Anterior cingulate cortex (tissue), 58 donors: ENCODE data around the gene CLMN.

Experiments used
- DNase-seq, 58 donors: peaks; one replicate each; lab custom pipeline; 2025; lab: John Stamatoyannopoulos, UW

The CLMN gene

DNA sequence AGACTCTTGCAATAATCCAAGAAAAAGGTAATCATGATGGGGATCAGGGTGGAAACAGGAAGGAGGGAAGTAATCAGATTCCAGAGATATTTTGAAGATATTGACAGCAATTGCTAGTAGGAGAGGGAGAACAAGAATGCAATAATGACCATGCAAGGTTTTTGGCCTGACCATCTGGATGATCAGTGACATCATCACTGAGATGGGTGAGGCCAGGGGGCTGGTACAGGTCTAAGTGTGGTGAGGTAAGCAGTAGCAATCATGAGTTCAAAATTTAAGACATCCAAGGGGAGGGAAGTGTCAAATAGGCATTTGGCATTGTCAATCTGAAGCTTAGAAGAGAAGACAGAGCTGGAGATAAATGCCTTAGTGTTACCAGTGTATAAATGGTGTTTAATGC, 24.8 kb upstream of the CLMN start:
- no peak for DNase-seq

DNA sequence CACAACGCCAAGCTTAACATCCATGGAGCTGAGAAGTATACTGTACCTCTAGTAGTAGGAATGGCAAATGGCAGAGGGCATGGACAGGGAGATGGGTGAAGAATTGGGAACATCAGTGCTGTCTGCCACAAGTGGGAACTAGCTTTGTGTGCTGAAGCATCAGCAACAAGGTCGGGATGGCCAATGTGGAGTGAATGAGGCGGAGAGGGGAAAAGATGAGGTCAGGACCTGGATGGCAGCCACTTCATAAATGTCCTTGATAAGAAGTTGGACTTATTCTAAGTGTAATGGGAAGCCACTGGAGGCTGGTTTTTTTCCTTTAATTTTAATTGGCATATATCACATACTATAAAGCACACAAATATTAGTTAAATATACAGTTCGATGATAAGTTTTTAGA, 21.9 kb upstream of the CLMN start:
- DNase-seq, result no peak

DNA sequence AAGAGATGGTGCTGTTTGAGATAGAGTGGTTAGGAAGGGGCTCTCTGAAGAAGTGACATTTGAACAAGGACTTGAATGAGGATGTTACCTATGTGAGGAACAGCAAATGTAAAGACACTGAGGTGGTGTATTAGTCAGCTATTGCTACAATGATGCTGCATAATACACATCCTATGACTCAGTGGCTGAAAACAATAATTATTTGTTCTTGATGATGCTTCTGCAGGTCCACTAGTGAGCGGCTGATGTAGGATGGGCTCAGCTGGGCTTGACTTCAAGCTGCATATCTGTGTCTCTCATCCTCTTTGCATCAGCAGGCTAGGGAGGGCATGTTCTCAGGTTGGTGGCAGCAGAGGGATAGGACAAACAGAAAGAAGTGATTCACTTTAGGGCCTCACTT, 21.4 kb upstream of the CLMN start:
- DNase-seq, result no peak

DNA sequence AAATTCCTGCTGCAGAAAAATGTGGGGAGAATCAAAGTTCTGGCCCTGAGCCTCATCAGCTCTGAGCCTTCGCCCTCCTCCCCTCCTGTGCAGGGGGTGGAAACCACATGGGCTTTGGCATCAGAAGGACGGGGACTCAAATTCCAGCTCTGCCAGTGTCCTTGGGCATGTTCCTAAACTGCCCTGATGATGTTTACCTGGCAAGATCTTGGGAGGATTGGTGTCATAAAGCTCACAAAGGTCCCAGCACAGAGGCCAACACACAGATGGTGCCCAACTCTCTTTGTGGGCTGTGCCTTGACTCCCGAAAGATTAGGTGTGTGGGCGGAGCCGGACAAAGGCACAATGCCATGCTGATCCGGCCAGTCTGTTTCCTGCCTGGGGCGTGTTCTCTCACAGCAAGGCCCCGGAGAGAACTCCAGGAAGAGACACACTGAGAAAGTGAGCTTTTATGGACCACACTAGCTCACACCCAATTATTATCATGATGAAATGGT, 20.5 kb upstream of the CLMN start:
- DNase-seq, result no peak

DNA sequence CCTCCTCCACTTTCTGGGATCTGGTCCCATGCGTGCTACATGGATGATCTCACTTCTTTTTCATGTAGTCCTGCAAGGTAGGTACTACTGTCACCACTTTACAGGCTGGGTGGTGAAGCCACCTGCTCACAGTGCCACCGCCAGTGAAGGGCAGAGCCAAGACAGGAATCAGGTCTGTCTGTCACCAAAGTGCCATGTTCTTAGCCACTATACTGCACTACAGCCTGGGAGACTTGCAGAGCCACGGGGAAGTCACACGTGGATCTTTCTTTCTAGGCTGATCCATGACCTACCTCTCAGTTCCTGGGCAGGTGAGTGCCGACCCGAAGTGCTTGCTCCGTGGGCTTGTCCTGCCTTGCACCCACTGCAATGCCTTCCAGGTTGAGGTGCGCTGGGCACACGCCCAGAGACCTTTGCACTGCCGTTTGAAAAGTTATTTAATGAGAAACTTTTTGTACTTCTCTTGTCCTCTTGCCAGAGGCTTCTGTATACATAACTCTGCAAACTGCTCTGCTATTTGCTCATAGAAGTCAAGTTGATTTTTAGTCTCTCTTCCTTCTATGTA, 19.7 kb upstream of the CLMN start:
- DNase-seq, result no peak

DNA sequence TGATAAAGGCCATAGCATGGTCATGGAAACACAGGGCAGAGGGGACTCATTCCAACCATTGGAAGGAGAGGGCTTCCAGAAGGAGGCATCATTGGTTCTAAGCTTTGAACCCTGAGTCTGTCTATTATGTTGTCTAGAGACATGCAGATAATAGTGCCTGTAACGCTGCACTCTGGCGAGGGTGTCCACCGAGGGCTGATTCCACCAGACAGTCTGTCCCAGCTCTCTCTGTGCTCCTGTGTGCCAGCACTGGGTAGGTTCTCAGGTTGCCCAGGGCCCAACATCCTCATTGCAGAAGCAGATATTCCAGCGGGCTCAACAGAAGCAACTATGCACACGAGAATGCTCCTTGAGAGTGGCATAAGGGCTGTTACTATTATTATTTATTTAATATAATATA, 18.7 kb upstream of the CLMN start:
- no peak for DNase-seq

DNA sequence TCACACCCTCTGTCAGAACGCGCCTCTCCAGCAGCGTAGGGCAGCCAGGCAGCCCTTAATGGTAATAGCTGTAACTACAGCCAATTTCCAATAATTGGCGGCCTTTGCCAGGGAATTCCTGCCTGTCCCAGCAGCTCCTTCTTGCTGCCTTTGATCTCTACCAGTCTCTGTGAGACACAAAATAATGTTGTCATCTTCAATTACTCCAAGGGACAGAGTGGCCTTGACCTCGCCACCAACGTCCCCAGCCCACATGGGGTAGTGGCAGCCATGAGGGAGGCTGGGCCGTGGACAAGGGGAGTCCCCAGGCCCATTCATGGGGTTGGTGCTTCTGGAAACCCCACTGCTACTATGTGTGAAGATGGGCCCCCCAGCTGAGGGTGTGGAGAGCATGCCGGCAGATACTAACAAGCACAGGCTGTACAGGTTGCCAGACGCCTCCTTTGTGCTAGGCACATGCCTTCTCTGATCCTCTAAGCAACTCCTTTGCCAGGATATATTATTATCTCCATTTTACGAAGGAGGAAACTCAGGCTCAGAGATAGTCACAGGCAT, 17.4 kb upstream of the CLMN start:
- DNase-seq, result no peak

DNA sequence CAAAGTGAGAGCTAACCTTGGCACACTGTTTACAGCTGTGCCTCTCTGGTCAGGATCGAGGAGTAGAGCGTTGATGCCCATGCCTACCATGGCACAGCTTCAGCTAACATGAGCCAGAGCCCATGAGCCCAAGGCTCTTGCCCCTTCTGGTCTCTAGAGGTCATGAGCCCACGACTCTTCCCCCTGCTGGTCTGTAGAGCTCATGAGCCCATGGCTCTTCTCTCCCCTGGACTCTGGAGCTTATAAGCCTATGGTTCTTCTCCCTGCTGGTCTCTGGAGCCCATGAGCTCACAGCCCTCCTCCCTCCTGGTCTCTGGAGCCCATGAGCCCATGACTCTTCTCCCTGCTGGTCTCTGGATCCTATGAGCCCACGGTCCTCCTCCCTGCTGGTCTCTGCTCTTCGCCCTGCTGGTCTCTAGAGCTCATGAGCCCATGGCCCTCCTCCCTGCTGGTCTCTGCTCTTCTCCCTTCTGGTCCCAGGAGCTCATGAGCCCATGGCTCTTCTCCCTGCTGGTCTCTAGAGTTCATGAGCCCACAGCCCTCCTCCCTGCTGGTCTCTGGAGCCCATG, 16.6 kb upstream of the CLMN start:
- DNase-seq, result no peak

DNA sequence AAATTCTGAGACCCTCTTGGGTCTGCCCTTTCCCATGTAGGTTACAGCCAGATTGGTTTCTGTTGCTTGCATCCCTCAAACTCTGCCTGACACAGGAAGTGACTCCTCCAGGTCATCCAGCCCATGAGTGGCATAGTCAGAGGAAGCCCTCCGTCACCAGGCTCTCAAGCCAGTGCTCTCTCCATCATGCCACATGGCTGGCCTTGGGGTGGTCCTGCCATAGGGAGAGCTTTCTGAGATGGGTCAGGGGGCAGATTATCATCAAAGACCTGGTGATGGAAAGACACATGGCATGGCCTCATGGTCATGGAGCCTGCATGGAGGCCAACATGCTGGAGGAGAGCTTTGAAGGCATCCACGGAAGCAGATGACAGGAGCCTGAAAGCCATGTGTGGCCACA, 15.4 kb upstream of the CLMN start:
- DNase-seq, result no peak

DNA sequence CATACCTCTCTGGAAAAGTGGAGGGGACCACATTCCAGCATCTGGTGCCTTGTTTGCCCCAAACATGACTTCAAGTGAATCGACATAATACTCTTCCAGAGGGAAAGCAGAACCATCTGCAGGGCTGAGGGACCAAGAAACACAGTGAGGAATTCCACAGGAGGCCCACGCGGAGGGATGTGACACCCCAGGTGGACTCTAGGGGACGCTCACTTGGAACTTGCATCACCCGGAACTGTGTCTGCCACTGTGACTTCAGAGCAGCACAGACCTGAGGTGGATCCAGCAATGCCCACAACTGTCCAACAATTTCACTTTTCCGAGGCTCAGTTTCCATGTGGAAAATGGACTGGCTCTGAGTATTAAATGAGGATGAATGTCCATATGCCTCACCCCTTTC, 14.3 kb upstream of the CLMN start:
- DNase-seq, result no peak

DNA sequence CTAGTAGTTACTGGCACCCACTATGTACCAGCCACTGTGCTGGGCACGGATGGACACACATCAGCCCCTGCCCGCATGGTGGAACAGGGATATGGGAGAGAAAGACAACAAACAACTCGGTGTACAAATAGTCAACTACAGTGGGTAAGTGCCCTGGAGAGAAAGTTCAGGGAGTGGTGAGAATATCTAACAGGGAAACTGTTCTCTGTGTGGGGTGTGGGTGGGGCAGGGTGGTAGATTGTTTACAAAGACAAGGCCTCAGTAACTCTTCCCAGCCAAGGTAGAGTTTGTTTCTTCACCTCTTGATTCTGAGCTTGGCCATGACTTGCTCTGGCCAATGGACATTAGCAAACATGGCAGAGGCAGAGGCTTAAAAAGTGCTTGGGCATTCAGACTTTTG, 12.9 kb upstream of the CLMN start:
- no peak for DNase-seq

DNA sequence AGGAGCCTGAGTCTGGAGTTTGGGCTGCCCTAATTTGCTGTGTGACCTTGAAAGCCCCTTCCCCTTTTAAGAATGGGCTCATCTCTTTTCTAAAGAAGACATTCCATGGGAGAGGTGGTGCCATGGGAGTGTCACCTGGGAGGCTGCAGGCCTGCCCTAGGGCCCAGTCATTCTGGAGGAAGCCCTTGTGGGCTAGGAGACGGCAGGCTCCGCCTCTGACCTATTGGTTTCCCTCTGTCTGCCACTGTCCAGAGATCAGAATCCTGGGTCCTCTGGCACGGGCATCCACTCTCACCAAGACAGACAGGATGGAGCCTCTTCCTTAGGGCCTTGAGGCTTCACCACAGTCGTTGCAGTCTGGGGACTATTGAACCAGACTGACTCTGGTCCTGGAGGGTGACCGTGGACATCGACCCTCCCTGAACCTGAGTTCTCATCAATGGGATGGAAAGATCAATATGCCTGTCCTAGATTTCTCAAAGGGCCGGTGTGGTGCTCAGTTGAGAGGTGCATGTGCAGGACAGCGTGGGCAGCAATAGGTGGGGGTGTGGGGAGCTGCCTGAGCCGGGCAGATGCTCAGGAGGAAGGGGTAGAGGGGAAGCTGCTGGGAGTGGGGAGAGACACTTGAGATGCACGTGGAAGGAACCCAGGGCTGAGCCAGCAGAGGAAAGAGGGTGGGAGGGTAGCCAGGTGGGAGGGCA, 12.2 kb upstream of the CLMN start:
- DNase-seq, result no peak

DNA sequence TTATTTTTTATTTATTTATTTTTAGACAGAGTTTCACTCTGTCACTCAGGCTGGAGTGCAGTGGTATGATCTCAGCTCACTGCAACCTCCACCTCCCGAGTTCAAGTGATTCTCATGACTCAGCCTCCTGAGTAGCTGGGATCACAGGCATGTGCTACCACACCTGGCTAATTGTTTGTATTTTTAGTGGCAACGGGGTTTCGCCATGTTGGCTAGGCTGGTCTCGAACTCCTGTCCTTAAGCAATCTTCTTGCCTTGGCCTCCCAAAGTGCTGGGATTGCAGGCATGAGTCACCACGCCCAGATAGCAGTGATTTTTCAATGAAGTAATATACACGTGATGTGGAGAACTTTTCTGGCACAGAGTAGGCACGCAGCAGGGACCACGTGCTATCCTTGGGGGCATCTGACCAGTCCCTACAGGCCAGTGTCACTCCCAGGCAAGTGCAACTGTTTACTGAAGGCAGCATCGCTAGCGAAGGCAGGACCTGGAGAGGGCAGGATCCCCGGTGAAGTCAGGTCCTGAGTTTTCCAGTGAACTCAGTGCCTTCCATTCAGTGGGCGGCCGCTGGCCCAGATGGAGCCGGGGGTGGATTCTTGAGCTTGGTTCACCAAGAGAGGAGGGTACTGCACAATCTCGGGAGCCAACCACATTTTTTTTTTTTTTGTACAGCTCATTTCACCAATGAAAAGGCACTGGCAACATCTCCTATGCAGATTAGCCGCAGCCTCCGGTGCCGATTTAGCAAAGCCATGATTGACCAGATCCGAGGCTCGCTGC, 11.1 kb upstream of the CLMN start:
- peak in 16 of 58 donors; percentile 6 to 65 (median 46) for DNase-seq

DNA sequence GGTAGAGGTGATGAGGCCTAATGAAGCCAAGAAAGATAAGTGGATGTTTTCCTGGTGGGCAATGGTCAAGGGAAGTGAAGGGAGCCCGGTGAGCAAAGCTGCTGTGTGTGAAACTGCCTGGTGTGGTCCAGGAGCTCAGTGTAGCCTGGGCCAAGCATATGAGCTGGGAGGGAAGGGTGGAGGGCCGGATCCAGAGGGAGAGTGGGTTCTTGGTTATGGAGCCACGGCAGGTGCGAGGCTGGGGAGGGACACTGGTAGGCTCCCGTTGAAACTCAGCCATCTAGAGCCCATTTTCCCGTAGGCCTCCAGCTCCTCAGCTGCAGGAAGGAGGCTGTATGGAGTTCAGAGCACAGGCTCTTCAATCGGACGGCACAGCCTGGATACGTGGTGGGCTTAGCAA, 10.2 kb upstream of the CLMN start:
- DNase-seq, result no peak

DNA sequence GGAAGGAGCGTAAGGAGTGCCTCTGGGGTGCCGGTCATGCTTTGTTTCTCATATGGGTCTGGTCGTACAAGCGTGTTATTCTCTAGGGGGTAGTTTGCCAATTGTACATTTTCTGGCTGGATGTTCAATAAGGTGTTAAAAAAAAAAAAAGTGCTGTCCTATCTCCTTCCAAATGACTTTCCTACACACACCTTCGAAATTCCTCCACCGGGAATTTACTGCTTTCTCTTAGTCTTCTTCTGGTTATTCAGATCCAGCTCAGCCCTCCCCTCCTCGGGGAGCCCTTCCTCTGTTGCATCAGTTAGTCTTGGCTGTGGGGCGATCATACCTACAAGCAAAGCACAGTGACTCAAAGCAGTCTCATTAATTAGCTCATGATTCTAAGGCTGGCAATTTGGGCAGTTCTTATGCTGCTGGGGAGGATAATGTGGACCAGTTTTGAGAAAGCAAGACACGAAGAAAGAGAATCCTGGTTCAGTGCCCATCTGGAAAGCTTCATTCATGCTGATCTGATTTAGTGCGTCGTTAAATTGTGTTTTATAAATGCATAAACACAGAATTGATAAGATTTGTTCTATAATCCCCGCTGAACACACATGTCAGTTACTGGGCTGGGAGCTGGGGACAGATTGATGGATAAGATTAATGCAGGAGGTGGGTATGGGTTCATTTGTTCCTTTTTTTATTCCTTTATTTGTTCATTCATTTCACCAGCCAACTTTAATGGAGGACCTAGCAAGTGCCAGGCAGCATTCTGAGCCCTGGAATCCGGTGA, 9.2 kb upstream of the CLMN start:
- no peak for DNase-seq

DNA sequence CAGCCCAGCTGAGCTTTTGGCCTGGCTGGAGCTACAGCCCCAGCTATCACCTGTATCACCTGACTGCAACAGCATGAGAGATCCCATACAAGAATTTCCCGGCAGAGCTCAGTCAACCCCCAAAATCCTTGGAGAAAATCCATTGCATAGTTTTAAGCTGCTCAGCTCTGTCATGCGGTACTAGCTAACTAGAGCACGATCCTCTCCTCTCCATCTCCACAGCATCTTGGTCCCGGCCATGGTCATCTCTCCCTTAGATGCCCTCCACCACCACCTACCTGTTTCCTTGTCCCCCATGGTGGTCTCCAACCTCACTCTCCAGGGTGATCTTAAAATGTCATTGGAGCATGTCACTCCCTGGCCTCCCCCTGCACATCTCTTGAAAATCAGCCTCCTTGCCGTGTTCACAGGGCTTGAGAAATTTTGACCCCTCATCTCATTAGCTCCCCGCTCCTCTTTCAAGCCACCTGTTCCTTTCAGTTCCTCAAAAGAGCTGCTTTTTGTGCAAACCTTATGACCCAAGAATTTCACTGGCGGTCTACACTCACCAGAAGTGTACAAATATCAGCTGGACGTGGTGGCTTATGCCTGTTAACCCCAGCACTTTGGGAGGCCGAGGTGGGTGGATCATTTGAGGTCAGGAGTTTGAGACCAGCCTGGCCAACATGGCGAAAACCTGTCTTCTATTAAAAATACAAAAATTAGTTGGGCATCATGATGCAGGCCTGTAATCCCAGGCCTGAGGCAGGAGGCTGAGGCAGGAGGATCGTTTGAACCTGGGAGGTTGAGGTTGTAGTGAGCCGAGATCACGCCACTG, 8.1 kb upstream of the CLMN start:
- DNase-seq, result no peak

DNA sequence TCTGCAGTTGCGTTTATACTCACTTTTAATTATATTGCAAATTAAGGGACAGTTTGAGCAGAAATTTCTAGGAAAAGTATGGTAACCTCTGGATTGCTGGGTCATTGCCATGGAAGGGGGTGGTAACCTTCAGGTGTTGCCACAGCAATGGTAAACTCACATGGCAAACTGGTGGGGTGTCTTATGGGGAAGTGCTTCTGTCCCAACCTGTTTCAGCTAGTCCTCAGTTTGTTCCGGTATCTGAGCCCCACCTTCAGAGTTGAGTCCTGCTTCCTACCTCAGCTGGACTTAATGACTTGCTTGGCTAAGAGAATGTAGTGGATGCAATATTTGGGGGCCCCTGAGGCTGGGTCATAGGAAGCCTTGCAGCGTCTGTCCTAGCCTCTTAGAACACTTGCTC, 7.3 kb upstream of the CLMN start:
- DNase-seq, result no peak

DNA sequence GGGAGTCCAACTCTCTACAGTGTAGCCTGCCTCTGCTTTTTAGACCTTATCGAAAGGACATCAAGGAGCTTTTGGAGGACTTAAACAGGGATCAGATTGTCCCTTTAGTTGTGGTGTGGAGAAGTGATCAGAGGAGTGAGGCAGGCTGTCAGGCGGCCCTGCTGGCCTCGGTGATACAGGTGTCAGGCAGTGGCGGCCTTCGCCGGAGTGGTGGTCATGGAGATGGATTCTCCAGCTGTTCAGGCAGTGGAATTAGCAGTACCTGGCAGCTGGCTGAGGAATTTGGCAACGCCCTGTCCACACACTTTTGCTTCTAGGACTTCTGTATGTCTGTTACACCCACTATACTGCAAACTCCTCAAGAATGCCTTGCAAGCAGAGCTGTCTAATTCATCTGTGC, 4.2 kb upstream of the CLMN start:
- no peak for DNase-seq

DNA sequence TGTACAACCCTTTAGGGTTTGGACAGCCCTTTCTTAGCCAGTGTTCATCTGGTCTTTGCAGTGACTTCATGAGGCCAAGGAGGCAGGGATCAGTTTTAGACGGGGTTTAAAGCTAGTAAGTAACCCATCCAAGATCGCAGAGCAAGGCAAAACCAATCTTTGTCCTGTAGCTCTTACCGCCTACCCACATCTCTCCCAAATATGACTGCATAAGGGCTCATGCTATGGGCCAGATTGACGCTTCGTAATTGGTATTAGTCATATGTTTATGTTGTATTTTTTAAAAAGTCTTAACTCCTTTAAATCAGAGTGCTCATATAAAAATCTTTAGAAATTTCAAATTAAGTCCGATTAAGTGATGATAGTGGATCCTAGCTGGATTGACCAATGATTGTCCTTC, 3.7 kb upstream of the CLMN start:
- no peak for DNase-seq

DNA sequence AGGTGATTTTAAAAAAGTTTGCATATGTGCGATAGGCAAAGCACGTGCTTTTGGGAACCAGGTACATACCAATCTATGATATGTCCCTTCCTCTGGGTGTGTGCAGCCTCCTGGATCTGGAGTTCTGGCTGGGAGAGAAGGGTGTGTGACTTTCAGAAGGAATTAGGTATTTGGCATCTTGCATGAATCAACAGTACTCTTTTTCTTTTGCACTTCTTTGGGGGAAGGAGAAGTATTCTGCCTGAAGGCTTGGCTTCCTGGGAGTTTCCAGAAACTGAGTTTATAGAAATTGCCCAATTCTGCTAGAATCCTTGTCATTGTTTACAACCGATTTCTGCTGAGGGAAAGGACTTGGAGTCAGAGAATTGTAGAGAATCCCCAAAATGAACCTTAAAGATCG, 2.9 kb upstream of the CLMN start:
- no peak for DNase-seq
